ENCODE results near the gene DNAJC2.

- TF ChIP-seq EZH2phosphoT487 (IDR thresholded peaks at IDR 0.05; ENCODE audit: unreplicated experiment) (no peak), EZH2 (IDR thresholded peaks at IDR 0.05; ENCODE audit: low read depth, unreplicated experiment) (no peak)
Measured at GRCh38 chr7:103391150-103391549, 46.6 kb upstream of the DNAJC2 start.
